ENCODE measurements around the gene SPEG. TPM values are rescaled to one million over a fixed set of nuclear protein-coding genes. Genes with fewer than 3 reads are reported as not detected.
A peak's percentile ranks its signal among the peaks of the same experiment; 100 is the strongest.

SPEG gene
- total RNA-seq, 4 donors from 2014 or later = 3.2 to 49.5 (median 10.2) TPM

GRCh38 chr2:219437690-219438206 lies 3.1 kb downstream of the SPEG start:
- H3K27me3 ChIP-seq = peaks cover 0 to 18% of the 10 kb centered on the region in 2 donors
- peak overlapping the region in 1 of 4 donors; percentile 84 for H3K27ac ChIP-seq
- no peaks in the 10 kb centered on the region for H3K36me3 ChIP-seq
- TF ChIP-seq POLR2A (IDR thresholded peaks at IDR 0.05) = no peak
- TF ChIP-seq, protein P1, sequence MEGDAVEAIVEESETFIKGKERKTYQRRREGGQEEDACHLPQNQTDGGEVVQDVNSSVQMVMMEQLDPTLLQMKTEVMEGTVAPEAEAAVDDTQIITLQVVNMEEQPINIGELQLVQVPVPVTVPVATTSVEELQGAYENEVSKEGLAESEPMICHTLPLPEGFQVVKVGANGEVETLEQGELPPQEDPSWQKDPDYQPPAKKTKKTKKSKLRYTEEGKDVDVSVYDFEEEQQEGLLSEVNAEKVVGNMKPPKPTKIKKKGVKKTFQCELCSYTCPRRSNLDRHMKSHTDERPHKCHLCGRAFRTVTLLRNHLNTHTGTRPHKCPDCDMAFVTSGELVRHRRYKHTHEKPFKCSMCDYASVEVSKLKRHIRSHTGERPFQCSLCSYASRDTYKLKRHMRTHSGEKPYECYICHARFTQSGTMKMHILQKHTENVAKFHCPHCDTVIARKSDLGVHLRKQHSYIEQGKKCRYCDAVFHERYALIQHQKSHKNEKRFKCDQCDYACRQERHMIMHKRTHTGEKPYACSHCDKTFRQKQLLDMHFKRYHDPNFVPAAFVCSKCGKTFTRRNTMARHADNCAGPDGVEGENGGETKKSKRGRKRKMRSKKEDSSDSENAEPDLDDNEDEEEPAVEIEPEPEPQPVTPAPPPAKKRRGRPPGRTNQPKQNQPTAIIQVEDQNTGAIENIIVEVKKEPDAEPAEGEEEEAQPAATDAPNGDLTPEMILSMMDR (IDR thresholded peaks at IDR 0.05) = no peak
- no peak for DNase-seq
- no peak overlapping the region for H3K4me3 ChIP-seq
- no peaks in the 10 kb centered on the region for H3K9me3 ChIP-seq
- H3K4me1 ChIP-seq = peaks cover 0 to 27% (median 7%) of the 10 kb centered on the region in 4 donors

DNA sequence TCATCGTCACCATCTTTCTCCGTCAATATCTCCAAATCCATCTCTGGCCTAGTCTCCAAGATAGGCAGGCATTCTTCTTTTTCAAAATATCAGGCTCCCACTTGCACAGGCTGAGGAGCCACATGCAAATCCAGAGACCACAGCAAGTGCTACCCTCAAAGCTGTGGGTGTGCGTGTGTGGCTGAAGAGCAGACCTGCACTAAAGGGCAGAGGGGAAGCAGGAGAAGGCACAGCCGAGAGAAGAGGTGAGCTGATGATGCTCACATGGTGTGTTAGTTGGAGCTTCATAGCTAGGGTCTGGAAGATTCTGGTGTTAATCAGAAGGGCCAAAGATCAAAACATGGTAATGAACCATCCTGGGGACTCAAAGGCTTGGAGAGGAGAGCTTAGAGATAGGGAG lies 3.8 kb downstream of the SPEG start:
- DNase-seq = no peak
- H3K4me3 ChIP-seq = no peak overlapping the region
- peaks cover 0 to 27% (median 7%) of the 10 kb centered on the region in 4 donors for H3K4me1 ChIP-seq
- H3K36me3 ChIP-seq = no peaks in the 10 kb centered on the region
- H3K27me3 ChIP-seq = peaks cover 0 to 18% of the 10 kb centered on the region in 2 donors
- no peak for TF ChIP-seq POLR2A (IDR thresholded peaks at IDR 0.05)
- TF ChIP-seq, protein P1 (IDR thresholded peaks at IDR 0.05) = no peak
- H3K9me3 ChIP-seq = no peaks in the 10 kb centered on the region
- no peak overlapping the region for H3K27ac ChIP-seq

DNA sequence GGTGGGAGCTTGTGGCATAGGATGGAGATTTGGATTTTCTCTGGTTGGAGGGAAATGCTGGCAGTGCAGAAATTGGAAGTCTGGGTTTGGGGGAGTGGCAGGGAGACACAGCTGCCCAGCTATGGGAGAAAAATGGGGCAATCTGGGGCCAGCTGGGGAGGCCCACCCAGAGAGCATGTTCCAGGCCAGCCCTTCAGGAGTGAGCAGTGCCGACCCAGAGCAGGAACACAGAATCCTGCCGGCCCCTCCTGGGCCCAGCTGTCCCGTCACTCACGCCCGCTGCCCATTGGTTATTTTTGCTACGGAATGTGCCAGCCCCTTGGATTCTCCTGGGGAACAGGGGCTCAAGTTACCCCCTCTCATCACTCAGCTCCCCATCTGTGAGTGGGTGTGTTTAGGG lies 4.9 kb downstream of the SPEG start:
- DNase-seq = no peak
- TF ChIP-seq, protein P1 (IDR thresholded peaks at IDR 0.05) = no peak
- no peak for TF ChIP-seq POLR2A (IDR thresholded peaks at IDR 0.05)
- Histone ChIP-seq H3K27ac (peak overlapping the region in 1 of 4 donors; percentile 12), H3K4me3 (no peak overlapping the region), H3K27me3 (peaks cover 0 to 18% of the 10 kb centered on the region in 2 donors), H3K36me3 (no peaks in the 10 kb centered on the region), H3K4me1 (peaks cover 0 to 27% (median 7%) of the 10 kb centered on the region in 4 donors), H3K9me3 (no peaks in the 10 kb centered on the region)

- DNase-seq = no peak
- no peaks in the 10 kb centered on the region for H3K9me3 ChIP-seq
- H3K36me3 ChIP-seq = no peaks in the 10 kb centered on the region
- peaks cover 0 to 16% (median 2%) of the 10 kb centered on the region in 4 donors for H3K4me1 ChIP-seq
- no peak for TF ChIP-seq POLR2A (IDR thresholded peaks at IDR 0.05)
- TF ChIP-seq, protein P1 (IDR thresholded peaks at IDR 0.05) = no peak
- H3K4me3 ChIP-seq = no peak overlapping the region
- peaks cover 0 to 7% of the 10 kb centered on the region in 2 donors for H3K27me3 ChIP-seq
- H3K27ac ChIP-seq = peak overlapping the region in 1 of 4 donors; percentile 86
Measured at GRCh38 chr2:219440388-219441256, 6.0 kb downstream of the SPEG start.

DNA sequence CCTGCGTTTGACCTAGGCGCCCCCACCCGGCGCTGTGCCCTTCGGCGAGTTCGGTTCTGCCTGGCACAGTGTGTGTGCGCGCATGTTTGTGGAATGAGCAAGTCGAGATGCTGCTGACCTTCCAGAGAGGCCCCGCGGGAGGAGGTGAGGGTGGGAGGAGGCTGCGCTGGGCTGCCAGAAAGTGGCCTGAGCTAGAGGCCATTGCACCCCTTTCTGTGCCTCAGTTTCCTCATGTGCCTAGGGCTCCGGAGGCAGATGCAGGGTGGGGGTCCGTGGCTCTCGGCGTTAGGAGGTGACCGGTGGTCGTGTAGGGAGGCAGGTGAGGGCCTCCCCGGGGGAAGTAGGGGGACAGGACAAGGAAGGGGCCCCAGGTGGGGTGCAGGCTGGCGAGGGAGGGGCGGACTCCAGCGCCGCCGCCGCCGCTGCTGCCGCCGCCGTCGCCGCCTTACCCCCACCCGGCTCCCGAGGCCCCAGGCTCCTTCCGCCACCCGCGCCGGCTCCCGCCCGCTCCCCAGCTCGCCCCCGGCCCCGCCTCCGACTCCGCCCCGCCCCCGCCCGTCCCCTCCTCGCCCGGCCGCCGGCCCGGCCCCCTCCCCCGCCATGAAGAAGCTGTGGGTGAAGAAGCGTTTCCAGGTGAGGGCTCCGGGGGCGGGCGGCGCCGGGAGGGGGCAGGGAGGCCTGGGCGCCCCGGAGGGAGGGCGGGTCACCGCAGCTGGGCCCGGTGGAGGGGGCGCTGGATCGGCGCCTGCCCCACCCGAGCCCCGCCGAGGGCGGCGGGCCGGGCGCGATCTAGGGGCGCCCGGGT lies 7.0 kb downstream of the SPEG start:
- TF ChIP-seq POLR2A (IDR thresholded peaks at IDR 0.05) = no peak
- TF ChIP-seq, protein P1 (IDR thresholded peaks at IDR 0.05) = no peak
- peak; percentile 31 to 60 (median 60) for DNase-seq
- H3K27ac ChIP-seq = peak overlapping the region in 3 of 4 donors; percentile 31 to 86 (median 55)
- H3K9me3 ChIP-seq = no peaks in the 10 kb centered on the region
- H3K36me3 ChIP-seq = no peaks in the 10 kb centered on the region
- peak overlapping the region; percentile 41 to 66 (median 62) for H3K4me3 ChIP-seq
- H3K27me3 ChIP-seq = peaks cover 0 to 5% of the 10 kb centered on the region in 2 donors
- peaks cover 0 to 12% (median 2%) of the 10 kb centered on the region in 4 donors for H3K4me1 ChIP-seq

Data from Peyer's patch (tissue), 4 donors.